IPS-NIHi7 (cell line): ENCODE measurements around the gene HTD2.
A peak's percentile ranks its signal among the peaks of the same experiment; 100 is the strongest.
"Not testable (repeated sequence)": the region's sequence is repeated elsewhere in the genome, so short reads cannot be mapped to it uniquely, and the experiment has no call there.

Experiments
- DNase-seq: peaks from one replicate; pipeline ENCODE4 v3.0.0; 2012; ENCODE audit warnings: mixed read lengths; ENCODE audit errors: extremely low spot score

The HTD2 gene

DNA sequence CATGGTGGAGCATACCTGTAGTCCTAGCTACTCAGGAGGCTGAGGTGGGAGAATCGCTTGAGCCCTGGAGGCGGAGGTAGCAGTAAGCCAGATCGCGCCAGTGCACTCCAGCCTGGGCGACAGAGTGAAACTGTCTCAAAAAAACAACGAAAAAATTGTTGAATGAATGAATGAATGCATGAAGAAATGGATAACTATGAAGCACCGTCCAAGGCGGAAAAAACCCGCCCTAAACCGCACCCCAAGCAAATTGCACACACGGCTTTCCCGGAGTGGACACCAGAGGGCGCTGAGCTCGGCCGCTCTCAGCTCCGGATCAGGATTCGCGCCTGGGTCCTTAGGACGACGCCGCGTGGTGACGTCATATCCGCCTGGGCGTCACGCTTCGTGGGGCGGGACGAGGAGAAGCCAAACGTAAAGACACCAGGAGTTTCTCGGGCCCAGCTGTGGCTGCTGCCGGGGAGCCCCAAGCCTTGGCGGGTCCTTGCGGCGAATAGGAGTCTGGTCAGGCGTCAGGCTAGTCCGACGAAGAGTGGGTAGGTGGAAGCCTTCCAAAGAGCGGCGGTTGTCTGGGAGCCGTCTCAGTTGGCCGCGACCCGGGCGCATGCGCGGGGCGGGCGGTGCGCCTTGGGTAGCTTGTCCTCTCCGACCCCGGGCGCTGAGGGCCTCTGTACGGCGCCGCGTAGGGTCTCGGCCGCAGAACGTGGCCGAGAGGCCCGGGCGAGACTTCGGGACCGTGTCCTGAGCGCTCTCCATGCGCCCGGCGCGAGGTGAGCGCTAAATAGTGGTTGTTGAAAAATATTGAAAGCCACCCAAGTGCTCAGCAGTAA, at the start of gene HTD2, which contains the start of gene RPP14:
TSS of gene HTD2 (plus strand) at position 639 of the 830 bp plus-strand sequence. CDS start 11,094 bp downstream, outside the sequence.
TSS of gene RPP14 (plus strand) at position 364 of the 830 bp plus-strand sequence. CDS start 4,085 bp downstream, outside the sequence.
- DNase-seq = peak; percentile 97

DNA sequence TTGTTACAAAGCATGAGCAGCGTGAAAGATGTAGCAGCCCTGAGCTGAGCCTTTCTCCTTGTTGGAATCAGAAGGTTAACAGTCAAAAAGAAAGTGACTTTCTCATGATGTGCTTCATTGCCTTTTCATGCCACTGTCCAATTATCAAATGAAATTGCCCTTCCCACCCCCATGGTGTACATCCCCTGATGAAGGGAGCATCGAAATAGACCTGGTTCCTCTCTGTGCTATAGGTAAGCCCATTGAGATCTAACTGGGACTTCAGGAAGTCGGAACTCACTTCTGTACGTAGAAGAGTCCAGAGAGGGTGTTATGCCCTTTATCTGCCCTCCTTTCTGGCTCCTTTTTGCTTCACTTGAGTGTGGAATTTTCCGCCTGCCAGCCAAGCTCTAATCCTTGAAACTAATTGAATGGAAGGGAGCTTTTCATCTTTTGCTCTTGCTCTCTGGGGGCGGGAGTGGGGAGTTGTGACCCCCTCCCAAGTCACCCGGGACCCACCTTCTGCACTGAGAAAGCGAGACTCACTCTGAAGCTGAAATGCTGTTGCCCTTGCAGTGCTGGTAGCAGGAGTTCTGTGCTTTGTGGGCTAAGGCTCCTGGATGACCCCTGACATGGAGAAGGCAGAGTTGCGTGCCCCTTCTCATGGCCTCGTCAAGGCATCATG, 47.8 kb upstream of the HTD2 start:
- no peak for DNase-seq

DNA sequence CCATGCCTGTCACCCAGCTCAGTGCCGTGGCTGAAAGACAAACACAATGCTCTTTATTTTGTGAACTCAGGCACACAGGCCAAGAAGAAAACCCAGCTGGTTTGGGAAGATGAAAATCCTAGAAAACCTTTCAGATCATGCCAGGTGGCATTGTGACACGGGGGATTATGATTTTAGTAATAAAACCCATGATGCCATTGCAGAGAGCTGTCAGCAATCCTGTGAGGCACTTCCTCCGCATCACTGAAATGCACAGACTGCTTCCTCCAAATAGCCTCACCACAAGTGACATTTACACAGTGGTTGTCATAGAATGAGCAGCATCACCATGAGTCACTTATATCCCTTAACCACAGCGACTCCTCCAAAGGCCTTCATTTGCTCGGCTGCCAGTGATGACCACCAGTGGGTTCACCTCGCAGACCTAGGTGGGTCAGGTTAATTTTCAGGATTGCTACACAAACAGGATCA, 46.0 kb upstream of the HTD2 start:
- DNase-seq = no peak

DNA sequence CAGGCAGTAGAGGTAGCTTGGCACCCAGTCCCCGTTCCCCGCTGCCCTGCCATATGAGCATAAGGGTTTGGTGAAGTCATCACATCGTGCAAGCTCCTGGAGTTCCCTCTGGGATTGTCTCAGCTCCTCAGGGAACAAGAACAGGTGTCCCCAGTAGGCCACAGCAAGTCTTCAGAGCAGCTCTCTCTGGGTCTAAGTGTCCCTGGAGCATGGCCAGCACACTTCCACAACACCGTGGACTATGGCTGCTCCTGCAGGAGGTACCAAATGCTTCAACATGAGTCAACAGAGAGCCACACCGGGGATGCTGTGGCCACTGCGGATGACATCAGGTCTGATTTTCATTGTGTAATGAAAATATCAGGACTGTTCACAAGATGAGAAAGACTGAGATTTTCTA, 45.6 kb upstream of the HTD2 start:
- no peak for DNase-seq

DNA sequence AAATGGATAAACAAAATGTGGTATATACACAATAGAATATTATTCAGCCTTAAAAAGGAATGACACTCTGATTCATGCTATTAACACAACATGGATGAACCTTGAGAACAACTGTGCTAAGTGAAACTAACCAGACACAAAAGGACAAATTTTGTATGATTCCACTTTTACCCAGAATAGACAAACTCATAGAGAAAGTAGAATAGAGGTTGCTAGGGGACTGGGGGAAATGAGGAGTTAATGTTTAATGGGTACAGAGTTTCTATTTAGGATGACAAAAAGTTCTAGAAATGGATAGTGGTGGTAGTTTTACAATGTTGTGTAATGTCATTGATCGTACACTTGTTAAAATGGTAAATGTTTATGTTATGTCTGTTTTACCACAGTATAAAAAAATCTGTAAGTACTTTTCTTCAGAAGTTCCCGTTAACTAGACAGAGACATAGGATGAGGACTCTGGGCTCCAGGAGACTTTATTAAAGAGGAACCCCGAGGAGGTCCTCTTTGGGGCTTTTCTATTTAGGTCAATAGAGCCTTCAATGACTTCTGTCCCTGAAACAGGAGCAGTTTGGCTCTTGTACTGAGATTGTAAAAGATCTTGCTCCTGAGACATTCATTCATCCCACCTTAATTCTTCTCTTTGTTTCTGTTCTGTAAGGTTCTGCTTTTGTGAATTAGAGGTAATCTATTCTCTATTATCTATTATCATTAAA, 44.2 kb upstream of the HTD2 start:
- DNase-seq = no peak

DNA sequence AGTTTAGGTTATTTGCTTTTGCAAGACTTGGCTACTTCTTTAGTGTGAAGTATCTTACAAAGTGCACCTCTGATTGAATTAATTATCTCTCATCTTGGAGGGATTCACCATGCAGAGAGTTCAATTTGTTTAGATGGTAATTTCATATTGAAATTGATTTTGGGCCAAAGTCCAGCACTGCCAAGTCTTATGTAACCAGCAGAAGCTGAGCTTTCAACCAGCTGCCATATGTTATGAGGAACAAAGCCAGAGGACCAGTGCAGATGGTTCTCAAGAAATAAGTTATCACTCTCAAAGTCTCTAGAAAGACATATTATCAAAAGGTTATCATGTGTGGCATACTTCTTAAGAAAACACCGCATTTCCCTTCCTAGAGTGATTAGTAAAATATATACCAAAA, 39.7 kb upstream of the HTD2 start:
- no peak for DNase-seq

DNA sequence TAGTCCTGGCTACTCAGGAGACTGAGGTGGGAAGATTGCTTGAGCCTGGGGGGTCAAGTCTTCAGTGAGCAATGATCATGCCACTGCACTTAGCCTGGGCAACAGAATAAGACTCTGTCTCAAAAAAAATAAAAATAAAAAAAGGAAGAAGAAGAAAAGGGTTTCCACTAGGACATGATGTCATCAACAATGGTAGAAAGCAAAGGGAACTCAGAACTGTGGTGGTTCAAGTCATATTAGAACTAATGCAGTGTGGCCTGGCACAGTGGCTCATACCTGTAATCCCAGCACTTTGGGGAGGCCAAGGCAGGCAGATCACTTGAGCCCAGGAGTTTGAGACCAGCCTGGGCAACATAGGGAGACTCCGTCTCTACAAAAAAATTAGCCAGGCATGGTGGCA, 38.8 kb upstream of the HTD2 start:
- not testable (repeated sequence) for DNase-seq

DNA sequence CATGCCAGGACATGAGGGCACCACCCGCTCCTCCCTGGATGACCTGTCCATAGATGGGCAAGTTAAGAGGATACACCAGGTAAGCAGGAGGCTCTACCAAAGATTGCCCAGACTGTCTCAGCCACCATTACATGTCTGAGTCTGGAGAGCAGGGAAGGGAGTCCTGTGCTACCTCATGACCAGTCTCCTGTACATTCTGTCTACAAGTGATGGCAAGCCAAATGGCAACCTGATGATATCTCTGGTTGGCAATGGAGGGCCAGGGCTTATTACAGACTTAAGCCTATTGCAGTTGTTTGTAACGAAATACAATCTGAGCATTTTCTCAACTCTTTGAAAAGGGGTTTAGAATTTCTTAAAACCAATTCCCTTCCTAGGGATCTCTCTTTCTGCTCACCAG, 37.0 kb upstream of the HTD2 start:
- DNase-seq = no peak

DNA sequence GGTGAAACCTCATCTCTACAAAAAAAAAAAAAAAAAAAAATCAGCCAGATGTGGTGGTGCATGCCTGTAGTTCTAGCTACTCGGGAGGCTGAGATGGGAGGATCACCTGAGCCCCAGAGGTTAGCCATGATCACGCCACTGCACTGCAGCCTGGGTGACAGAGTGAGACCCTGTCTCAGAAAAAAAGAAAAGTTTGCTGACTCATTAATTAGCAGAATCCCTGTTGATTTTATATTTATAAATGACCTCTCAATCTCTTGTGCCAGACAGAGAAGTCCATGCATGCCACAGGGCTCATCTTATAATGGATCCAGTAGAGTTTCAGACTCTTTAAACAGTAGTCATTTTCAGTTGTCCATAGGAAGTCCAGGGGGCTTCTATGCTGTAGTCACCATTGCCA, 35.8 kb upstream of the HTD2 start:
- DNase-seq = no peak

DNA sequence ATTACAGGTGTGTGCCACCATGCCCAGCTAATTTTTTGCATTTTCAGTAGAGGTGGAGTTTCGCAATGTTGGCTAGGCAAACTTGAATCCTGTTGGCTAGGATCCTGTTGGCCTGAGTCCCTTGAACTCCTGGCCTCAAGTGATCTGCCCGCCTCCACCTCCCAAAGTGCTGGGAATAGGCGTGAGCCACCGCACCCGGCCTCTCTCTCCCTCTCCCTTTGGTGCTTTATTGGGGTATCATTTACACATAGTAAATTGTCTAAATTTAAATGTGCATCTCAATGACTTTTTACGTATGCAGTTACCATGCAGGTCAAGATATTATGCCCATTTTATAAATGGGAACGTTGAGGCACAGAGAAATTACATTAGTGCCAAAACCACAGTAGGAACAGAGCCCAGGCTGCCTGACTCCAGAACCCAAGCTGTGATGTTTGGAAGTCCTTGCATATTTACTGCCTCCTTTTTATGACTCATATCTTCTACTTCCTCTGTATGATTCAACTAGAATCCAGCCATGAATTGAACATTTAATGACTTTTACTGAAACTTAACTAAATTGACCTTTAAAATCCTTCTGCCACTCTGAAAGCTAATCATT, 34.3 kb upstream of the HTD2 start:
- DNase-seq = no peak

DNA sequence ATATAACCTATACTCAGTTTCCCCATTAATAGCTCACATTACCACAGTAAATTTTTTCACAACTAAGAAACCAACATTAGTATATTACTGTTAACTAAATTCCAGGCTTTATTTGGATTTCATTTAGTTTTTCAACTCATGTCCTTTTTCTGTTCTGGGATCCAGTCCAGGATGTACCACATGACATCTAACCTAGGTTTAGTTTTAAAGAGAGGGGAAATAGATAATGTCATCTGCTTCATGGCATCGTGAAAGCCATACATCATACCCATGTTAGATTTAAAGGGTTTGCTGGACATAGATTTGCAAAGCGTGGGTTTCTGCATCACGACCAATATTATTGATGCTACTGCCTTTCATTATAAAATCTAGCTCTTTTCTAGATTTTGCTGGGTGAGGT, 33.4 kb upstream of the HTD2 start:
- DNase-seq = no peak

DNA sequence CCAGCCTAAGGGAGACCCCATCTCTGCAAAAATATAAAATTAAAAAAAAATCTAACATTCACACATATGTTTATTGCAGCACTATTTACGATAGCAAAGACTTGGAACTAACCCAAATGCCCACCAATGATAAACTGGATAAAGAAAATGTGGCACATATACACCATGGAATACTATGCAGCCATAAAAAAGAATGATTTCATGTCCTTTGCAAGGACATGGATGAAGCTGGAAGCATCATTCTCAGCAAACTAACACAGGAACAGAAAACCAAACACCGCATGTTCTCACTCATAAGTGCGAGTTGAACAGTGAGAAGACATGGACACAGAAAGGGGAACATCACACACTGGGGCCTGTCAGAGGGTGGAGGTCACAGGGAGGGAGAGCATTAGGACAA, 33.0 kb upstream of the HTD2 start:
- DNase-seq = not testable (repeated sequence)

DNA sequence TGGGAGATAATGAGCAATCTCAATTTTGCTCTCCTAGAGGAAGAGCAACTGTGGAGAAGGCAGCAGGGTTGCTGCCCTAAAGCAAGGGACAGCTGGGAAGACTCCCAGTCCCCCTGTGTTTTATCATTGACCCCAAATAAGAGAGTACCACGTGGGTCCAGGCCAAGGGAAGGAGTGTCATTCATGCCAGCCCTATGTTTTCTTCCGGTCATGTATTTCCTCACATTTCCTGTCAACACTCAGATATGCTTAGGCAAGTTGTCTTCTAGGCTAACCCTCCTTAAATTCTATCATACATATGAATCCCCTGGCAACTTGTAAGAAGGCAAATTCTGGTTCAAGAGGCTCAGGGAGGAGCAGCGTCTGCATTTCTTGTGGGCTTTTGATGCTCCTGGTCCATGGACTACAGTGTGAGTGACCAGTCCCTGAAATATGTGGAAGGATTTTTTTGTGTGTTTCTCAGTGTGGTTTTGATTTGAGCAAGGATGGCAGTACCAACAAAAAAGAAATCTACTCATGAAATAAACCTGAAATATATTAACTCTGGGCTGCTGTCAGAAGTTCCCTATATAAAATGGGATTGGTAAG, 32.2 kb upstream of the HTD2 start:
- DNase-seq = no peak

DNA sequence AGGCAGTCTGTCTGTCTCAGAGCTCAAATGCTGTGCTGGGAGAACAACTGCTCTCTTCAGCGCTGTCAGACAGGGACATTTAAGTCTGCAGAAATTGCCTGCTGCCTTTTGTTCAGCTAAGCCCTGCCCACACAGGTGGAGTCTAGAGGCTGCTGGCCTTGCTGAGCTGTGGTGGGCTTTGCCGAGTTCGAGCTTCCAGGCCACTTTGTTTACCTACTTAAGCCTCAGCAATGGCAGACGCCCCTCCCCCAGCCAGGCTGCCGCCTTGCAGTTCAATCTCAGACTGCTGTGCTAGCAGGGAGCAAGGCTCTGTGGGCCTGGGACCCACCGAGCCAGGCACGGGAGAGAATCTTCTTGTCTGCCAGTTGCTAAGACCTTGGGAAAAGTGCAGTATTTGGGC, 25.3 kb upstream of the HTD2 start:
- no peak for DNase-seq

DNA sequence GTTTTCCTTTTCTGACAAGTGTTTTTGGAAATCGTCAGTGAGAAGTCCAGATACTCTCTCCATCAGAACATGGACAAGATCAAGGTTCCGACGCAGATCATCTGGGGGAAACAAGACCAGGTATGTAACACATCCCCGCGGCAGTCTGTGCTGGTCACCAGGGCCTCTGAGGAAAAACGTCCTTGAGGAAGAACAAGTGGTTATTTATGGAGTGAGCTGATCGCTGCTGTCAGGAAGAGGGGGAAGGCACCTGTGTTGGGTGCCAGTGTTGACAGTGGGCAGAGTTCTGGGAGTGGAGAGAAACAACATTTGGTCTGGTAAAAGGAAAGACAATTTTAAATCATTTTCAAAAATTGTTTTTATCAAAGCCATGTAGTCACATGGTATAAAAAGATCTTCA, 21.0 kb upstream of the HTD2 start:
- DNase-seq = no peak

DNA sequence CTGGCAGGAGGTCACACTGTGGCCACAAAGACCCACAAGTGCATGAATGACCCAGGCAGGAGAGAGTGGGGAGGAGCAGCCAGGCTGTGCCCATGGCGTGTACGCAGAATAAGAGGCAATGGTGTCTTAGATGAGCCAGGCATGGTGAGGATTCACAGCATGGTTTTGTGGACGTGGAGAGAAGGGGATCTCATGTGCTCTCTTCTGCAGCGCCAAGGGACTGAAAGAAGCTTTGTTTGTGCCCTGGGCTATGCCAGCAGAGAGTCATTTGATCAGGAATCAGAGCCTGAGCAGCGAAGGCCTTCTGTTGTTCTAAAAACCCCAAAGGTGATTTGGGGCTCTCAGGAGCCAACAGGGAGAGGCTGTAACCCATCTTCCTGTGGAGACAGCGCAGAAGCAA, 19.0 kb upstream of the HTD2 start:
- DNase-seq = no peak

DNA sequence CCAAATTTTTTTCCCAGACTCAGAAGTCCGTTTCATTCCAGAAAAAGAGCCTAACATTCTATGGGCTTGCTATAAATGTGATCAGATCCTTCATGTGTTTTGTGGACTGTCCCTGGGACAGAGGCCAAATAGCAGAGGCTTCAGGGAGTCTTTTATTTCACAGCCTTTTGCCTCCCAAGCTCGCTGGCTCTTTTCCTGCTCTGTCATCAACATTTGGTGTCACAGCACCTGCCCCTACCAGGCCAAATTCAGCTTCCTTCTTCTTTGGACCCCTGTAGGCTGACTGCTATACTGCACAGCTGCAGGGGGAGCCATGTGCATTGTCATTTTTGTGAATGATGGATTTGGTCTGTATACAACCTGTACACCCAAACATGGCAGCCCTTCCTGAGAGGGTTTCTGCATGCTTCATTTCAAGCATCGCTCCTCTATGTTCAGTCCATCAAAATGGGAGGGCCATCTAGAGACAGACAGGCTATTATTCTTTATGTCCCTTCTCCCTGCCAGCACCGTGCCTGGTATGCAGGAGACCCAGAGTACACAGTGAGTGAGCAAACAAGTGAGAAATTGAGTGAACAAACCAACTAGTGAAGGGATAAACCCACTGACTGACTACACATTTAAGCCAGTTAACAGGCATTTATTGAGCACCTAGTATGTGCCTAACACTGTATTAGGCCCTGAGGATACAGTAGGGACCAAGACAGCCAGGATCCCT, 18.1 kb upstream of the HTD2 start:
- no peak for DNase-seq

DNA sequence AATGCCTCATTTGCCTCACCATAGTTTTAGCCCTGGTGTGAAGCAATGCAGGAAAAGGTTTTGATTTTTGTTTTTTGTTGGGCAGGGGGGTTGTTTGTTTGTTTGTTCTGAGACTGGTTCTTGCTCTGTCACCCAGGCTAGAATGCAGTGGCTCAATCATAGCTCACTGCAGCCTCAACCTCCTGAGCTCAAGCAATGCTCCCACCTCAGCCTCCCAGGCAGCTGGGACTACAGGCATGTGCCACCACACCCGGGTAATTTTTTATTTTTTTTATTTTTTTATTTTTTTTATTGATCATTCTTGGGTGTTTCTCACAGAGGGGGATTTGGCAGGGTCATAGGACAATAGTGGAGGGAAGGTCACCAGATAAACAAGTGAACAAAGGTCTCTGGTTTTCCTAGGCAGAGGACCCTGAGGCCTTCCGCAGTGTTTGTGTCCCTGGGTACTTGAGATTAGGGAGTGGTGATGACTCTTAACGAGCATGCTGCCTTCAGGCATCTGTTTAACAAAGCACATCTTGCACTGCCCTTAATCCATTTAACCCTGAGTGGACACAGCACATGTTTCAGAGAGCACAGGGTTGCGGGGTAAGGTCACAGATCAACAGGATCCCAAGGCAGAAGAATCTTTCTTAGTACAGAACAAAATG, 17.2 kb upstream of the HTD2 start:
- DNase-seq = not testable (repeated sequence)

DNA sequence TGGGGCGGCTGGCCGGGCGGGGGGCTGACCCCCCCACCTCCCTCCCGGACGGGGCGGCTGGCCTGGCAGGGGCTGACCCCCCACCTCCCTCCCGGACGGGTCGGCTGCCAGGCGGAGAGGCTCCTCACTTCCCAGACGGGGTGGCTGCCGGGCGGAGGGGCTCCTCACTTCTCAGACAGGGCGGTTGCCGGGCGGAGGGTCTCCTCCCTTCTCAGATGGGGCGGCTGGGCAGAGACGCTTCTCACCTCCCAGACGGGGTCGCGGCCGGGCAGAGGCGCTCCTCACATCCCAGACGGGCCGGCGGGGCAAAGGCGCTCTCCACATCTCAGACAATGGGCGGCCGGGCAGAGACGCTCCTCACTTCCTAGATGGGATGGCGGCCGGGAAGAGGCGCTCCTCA, 15.9 kb upstream of the HTD2 start:
- DNase-seq = not testable (repeated sequence)

DNA sequence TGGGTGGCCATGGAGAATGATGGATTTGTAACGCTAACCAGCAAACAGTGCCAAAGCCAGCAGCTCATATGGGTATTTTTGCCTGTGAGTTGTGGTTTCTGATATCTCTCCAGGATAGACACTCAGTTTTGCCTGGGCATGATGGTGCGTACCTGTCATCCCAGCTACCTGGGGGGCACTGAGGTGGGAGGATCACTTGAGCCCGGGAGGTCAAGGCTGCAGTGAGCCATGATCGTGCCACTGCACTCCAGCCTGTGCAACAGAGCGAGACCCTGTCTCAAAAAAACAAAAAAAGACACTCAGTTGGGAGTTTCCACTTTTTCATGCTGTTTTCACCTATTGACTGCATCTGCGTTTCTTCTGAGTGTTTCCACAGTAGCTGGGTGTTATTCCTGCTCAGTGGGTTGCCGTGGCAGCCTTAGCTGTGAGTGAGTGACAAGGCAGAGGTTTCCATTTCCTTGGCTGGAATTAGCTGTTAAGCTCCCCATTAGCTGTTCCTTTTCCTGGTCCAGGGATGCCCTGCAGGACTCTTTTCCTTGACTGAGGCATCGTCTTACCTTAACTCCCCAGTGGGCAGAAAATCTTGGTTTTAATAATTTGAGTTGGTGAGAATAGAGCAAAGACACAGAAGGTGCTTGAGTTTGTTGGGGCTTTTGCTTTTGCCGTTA, 14.5 kb upstream of the HTD2 start:
- DNase-seq = no peak
